Measurements from ENCODE around the gene SNX19. TPM values are rescaled to one million over a fixed set of nuclear protein-coding genes. Genes with fewer than 3 reads are reported as not detected.

Gene SNX19
- polyA plus RNA-seq, 1 donor from 2014 or later, result 20.8 TPM

- Histone ChIP-seq H3K9me2 (ENCODE audit: insufficient read depth, low read length) (no peaks in the 10 kb centered on the region), H3K36me3 (ENCODE audit: insufficient read depth, low read length) (peaks cover 8% of the 10 kb centered on the region), H3K9ac (ENCODE audit: low read length) (no peak overlapping the region), H3K79me2 (replicated peaks; ENCODE audit: insufficient read depth, low read length) (peaks cover 2% of the 10 kb centered on the region), H3F3A (ENCODE audit: insufficient read depth, low read length, poor library complexity, severe bottlenecking) (no peaks in the 10 kb centered on the region), H3K4me3 (ENCODE audit: low read length) (no peak overlapping the region), H3K9me3 (ENCODE audit: low read length) (no peaks in the 10 kb centered on the region), H2AFZ (ENCODE audit: low read depth, low read length) (no peak overlapping the region), H3K27me3 (ENCODE audit: insufficient read depth, low read depth, low read length) (no peaks in the 10 kb centered on the region), H3K27ac (ENCODE audit: low read length) (no peak overlapping the region), H3K4me2 (ENCODE audit: low read length) (no peak overlapping the region), H4K20me1 (ENCODE audit: insufficient read depth) (no peaks in the 10 kb centered on the region)
- TF ChIP-seq EP300 (conservative IDR thresholded peaks at IDR 0.05; ENCODE audit: poor library complexity, severe bottlenecking), result no peak
- no peak for TF ChIP-seq CTCF (IDR thresholded peaks at IDR 0.05; ENCODE audit: poor library complexity, severe bottlenecking)
- TF ChIP-seq EZH2 (IDR thresholded peaks at IDR 0.05; ENCODE audit: borderline replicate concordance, insufficient read depth, low read length, poor library complexity, severe bottlenecking), result no peak
- TF ChIP-seq POLR2AphosphoS5 (IDR thresholded peaks at IDR 0.05), result no peak
- TF ChIP-seq REST (IDR thresholded peaks at IDR 0.05; ENCODE audit: borderline replicate concordance), result no peak
- TF ChIP-seq MXI1 (conservative IDR thresholded peaks at IDR 0.05; ENCODE audit: poor library complexity, severe bottlenecking), result no peak
- TF ChIP-seq TAF1 (IDR thresholded peaks at IDR 0.05; ENCODE audit: low read depth), result no peak
- no peak for TF ChIP-seq RAD21 (conservative IDR thresholded peaks at IDR 0.05)
- TF ChIP-seq SMC3 (conservative IDR thresholded peaks at IDR 0.05; ENCODE audit: poor library complexity), result no peak
These were observed 10.8 kb downstream of the SNX19 start for GRCh38 chr11:130905512-130905911.

- H3K9me2 ChIP-seq (ENCODE audit: insufficient read depth, low read length), result no peaks in the 10 kb centered on the region
- H4K20me1 ChIP-seq (ENCODE audit: insufficient read depth), result no peaks in the 10 kb centered on the region
- H3K36me3 ChIP-seq (ENCODE audit: insufficient read depth, low read length), result peaks cover 13% of the 10 kb centered on the region
- H3K79me2 ChIP-seq (replicated peaks; ENCODE audit: insufficient read depth, low read length), result no peaks in the 10 kb centered on the region
- H3K9me3 ChIP-seq (ENCODE audit: low read length), result no peaks in the 10 kb centered on the region
- H3K4me2 ChIP-seq (ENCODE audit: low read length), result no peak overlapping the region
- TF ChIP-seq RAD21 (conservative IDR thresholded peaks at IDR 0.05) (peak; percentile 50), MXI1 (conservative IDR thresholded peaks at IDR 0.05; ENCODE audit: poor library complexity, severe bottlenecking) (no peak), CTCF (IDR thresholded peaks at IDR 0.05; ENCODE audit: poor library complexity, severe bottlenecking) (peak; percentile 61), POLR2AphosphoS5 (IDR thresholded peaks at IDR 0.05) (no peak), EZH2 (IDR thresholded peaks at IDR 0.05; ENCODE audit: borderline replicate concordance, insufficient read depth, low read length, poor library complexity, severe bottlenecking) (no peak), SMC3 (conservative IDR thresholded peaks at IDR 0.05; ENCODE audit: poor library complexity) (peak; percentile 61)
- H3K27me3 ChIP-seq (ENCODE audit: insufficient read depth, low read depth, low read length), result no peaks in the 10 kb centered on the region
- no peak overlapping the region for H3K27ac ChIP-seq (ENCODE audit: low read length)
- no peak overlapping the region for H3K9ac ChIP-seq (ENCODE audit: low read length)
- no peak overlapping the region for H3K4me3 ChIP-seq (ENCODE audit: low read length)
- no peaks in the 10 kb centered on the region for H3F3A ChIP-seq (ENCODE audit: insufficient read depth, low read length, poor library complexity, severe bottlenecking)
- no peak overlapping the region for H2AFZ ChIP-seq (ENCODE audit: low read depth, low read length)
These were observed 11.9 kb downstream of the SNX19 start for GRCh38 chr11:130904380-130904779.
